Stimulated activated effector memory CD8-positive, alpha-beta T cell treated with anti-CD3 and anti-CD28 coated beads, Interleukin-12 subunit alpha, Interleukin-12 subunit beta, amount 100 ng/mL, for 72 hours (primary cell): ENCODE measurements around the gene DTD1.

Source experiments
- ATAC-seq: fragments of 150-1000 bp; cut with Tn5 transposase; 2 replicates; pipeline ENCODE4 v1.10.0; 2021
- DNase-seq, 2 donors: peaks; one replicate each; pipeline ENCODE4 v3.0.0; 2021 to 2022; ENCODE audit warnings: low spot score in 2 of 2
- H3K27ac Mint-ChIP-seq: one replicate; pipeline ENCODE4 v1.8.0; 2022; ENCODE audit warnings: mild to moderate bottlenecking, mixed read lengths
- H3K36me3 Mint-ChIP-seq: one replicate; pipeline ENCODE4 v1.8.0; 2022; ENCODE audit warnings: mild to moderate bottlenecking, mixed read lengths
- H3K4me1 Mint-ChIP-seq: one replicate; pipeline ENCODE4 v1.8.0; 2022; ENCODE audit warnings: mixed read lengths
- H3K4me3 Mint-ChIP-seq: one replicate; pipeline ENCODE4 v1.8.0; 2022; ENCODE audit warnings: mild to moderate bottlenecking, mixed read lengths
- H3K9me3 Mint-ChIP-seq: one replicate; pipeline ENCODE4 v1.8.0; 2022; ENCODE audit warnings: mixed read lengths

Gene DTD1

DNA sequence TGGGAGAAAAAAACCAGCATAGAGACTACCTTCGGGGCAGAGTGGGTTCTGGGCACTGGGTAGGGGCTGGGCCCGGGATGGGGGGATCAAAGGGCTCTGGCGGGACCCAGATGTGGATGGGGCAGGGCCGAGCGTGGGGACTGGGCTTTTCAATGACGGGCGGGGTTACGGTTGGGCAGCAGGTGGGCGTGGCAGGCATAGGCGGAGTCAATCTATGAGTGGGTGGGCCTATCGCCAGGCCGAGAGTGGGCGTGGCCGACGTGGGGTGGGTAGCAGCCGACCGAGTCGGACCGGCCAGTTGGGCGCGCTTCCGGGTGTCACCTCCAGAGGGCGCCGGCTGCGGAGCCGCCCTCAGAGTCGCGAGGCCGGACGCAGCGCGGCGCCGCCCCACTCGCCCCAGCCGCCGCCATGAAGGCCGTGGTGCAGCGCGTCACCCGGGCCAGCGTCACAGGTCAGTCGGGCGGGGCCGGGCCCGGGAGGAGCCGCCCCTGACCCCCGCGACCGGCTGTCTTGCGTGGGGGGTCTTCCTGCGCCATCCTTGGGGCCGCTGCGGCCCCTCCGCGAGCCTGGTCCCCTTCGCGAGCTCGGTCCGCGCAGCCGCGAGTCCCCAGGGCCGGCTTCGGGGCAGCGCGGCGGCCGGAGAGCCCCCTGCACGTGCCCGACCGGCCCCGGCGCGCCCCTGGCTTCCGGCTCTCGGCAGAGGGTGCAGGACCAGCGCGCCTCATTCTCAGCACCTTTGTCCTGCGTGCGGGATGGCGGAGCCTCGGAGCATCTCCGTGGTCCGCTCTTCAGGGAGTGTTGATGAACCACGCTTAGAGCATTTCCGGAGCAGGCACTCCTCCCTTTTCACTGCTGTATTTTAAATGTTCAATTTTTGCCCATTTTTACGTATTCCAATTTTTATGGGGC is at the start of gene DTD1:
Gene DTD1, plus strand, starts transcription at position 390 of the 909 bp plus-strand sequence. Its CDS starts 19 bp downstream, at position 409.
- Mint-ChIP-seq H3K27ac (peak within 1 kb of the TSS; percentile 60), H3K4me1 (peaks cover 19% of the 10 kb centered on the region), H3K9me3 (no peaks in the 10 kb centered on the region), H3K4me3 (peak within 1 kb of the TSS; percentile 74), H3K36me3 (no peaks in the 10 kb centered on the region)
- DNase-seq (peak; percentile 98 to 99), ATAC-seq (peak; percentile 95)

- DNase-seq: no peak
- Mint-ChIP-seq H3K27ac (peak overlapping the region; percentile 35), H3K36me3 (peaks cover 99% of the 10 kb centered on the region)
Measured at GRCh38 chr20:18541741-18542140, 46.1 kb upstream of the DTD1 start.

DNA sequence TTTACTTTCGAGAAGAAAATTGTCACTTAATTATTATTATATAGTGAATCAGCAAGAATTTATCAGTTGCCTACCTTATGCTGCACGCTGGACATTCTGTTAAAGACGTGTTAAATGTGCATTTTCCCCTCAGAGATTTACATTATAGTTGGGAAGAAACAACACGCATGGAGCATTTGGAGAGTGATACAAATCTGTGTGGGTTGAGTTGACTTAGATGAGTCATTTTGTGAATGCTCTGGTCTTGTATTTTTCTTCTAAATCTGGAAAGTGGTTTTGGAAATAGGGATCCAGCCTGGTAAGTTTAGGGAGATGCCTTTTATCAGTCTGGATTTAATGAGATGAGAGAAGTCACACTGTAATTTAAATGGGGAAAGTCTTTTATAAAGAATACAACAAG is 44.6 kb upstream of the DTD1 start:
- Mint-ChIP-seq H3K36me3 (peaks cover 99% of the 10 kb centered on the region), H3K4me3 (no peak overlapping the region), H3K4me1 (no peaks in the 10 kb centered on the region), H3K27ac (peak overlapping the region; percentile 65), H3K9me3 (no peaks in the 10 kb centered on the region)
- no peak for ATAC-seq
- DNase-seq: no peak

More at GRCh38 chr20:18541741-18542140, 46.1 kb upstream of the DTD1 start:
- no peaks in the 10 kb centered on the region for H3K4me1 Mint-ChIP-seq
- no peak for ATAC-seq
- H3K4me3 Mint-ChIP-seq: no peak overlapping the region
- H3K9me3 Mint-ChIP-seq: no peaks in the 10 kb centered on the region

- no peak overlapping the region for H3K27ac Mint-ChIP-seq
- no peak for ATAC-seq
Measured at GRCh38 chr20:18543932-18544331, 43.9 kb upstream of the DTD1 start.

DNA sequence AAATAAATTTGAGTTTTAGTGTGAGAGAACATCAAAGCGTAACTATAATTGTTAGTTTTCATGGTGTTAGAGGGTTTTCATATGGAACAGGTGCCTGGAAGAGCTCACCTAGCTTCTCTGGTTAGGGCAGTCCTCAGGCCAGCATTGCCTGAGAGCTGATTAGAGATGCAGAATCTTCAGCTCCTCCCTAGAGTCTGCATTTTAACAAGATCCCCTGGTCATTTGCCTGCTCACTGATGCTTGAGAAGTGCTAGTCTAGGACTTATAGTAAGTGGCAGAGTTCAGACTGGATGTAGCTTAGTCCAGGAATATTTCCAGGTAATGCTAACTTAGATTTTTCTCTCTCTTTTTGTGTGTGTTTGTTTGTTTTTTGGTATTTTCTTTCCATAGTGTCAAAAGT is 42.3 kb upstream of the DTD1 start:
- no peak overlapping the region for H3K4me3 Mint-ChIP-seq
- no peaks in the 10 kb centered on the region for H3K9me3 Mint-ChIP-seq
- ATAC-seq: no peak
- no peak for DNase-seq
- no peak overlapping the region for H3K27ac Mint-ChIP-seq
- peaks cover 99% of the 10 kb centered on the region for H3K36me3 Mint-ChIP-seq
- no peaks in the 10 kb centered on the region for H3K4me1 Mint-ChIP-seq

More at GRCh38 chr20:18543932-18544331, 43.9 kb upstream of the DTD1 start:
- DNase-seq: no peak
- Mint-ChIP-seq H3K36me3 (peaks cover 99% of the 10 kb centered on the region), H3K4me3 (no peak overlapping the region), H3K4me1 (no peaks in the 10 kb centered on the region), H3K9me3 (no peaks in the 10 kb centered on the region)

DNA sequence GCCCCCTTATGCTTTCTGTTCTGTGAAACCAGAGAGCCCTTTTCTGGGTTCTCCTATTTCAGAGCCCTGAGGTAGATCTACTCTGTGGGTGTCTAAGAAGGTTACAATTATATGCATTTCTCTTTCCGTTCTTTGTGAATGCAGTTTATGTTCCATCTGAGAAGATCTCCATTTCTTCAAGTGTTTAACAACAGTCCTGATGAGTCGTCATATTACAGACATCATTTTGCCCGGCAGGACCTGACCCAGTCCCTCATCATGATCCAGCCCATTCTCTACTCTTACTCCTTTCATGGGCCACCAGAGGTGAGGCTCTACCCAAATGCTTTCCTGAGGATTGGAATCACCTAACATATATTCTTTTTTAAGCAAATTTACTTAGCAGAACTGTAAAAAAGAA is 39.4 kb upstream of the DTD1 start:
- H3K36me3 Mint-ChIP-seq: peaks cover 99% of the 10 kb centered on the region
- no peak for ATAC-seq

GRCh38 chr20:18553746-18554145 is 34.1 kb upstream of the DTD1 start:
- Mint-ChIP-seq H3K9me3 (no peaks in the 10 kb centered on the region), H3K4me3 (no peak overlapping the region), H3K27ac (no peak overlapping the region), H3K36me3 (peaks cover 99% of the 10 kb centered on the region), H3K4me1 (no peaks in the 10 kb centered on the region)
- no peak for ATAC-seq
- no peak for DNase-seq

More for the DNA sequence above, 39.4 kb upstream of the DTD1 start:
- no peak for DNase-seq
- Mint-ChIP-seq H3K4me1 (no peaks in the 10 kb centered on the region), H3K9me3 (no peaks in the 10 kb centered on the region), H3K27ac (no peak overlapping the region), H3K4me3 (no peak overlapping the region)

GRCh38 chr20:18566892-18567738 is 20.7 kb upstream of the DTD1 start, which contains the start of gene SMIM26:
Gene SMIM26 (plus strand): TSS chr20:18567432. CDS start chr20:18567479, 47 bp downstream.
- peak within 1 kb of the TSS; percentile 82 for H3K4me3 Mint-ChIP-seq
- ATAC-seq: peak; percentile 100
- H3K4me1 Mint-ChIP-seq: peaks cover 17% of the 10 kb centered on the region
- H3K36me3 Mint-ChIP-seq: peaks cover 51% of the 10 kb centered on the region
- DNase-seq: peak; percentile 80 to 96
- H3K9me3 Mint-ChIP-seq: peaks cover 3% of the 10 kb centered on the region
- peak within 1 kb of the TSS; percentile 96 for H3K27ac Mint-ChIP-seq

- peaks cover 45% of the 10 kb centered on the region for H3K36me3 Mint-ChIP-seq
- peaks cover 17% of the 10 kb centered on the region for H3K4me1 Mint-ChIP-seq
- no peak for DNase-seq
- peak overlapping the region; percentile 96 for H3K27ac Mint-ChIP-seq
- peak; percentile 12 for ATAC-seq
- H3K4me3 Mint-ChIP-seq: peak overlapping the region; percentile 82
- H3K9me3 Mint-ChIP-seq: peaks cover 3% of the 10 kb centered on the region
Measured at GRCh38 chr20:18567739-18568091, 20.1 kb upstream of the DTD1 start.

DNA sequence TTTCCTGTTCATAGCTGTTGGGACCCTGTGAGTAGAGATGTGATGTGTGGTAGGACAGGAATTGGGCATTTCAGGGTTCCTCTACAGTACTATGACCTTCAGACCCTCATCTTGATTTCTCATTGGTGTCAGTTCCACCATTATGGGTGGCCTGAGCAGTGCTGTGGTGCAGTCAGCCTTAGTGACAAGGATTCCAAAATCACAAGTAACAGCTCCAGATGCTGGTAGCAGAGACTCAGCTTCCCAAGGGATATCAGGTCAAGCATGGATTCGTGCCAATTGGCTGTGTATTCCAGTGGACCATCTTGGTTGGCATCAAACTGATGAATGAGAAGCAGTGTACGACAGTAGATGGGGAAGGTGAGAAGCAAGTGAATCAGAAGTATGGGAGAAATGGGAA is 16.8 kb upstream of the DTD1 start:
- H3K36me3 Mint-ChIP-seq: peaks cover 41% of the 10 kb centered on the region
- peaks cover 17% of the 10 kb centered on the region for H3K4me1 Mint-ChIP-seq
- no peak for DNase-seq
- peaks cover 3% of the 10 kb centered on the region for H3K9me3 Mint-ChIP-seq
- no peak overlapping the region for H3K4me3 Mint-ChIP-seq
- no peak overlapping the region for H3K27ac Mint-ChIP-seq
- no peak for ATAC-seq

- DNase-seq (no peak), ATAC-seq (no peak)
- Mint-ChIP-seq H3K36me3 (peaks cover 39% of the 10 kb centered on the region), H3K27ac (no peak overlapping the region), H3K9me3 (peaks cover 3% of the 10 kb centered on the region), H3K4me3 (no peak overlapping the region), H3K4me1 (peaks cover 15% of the 10 kb centered on the region)
Measured at GRCh38 chr20:18571578-18571977, 16.3 kb upstream of the DTD1 start.

- H3K4me3 Mint-ChIP-seq: no peak overlapping the region
- no peaks in the 10 kb centered on the region for H3K4me1 Mint-ChIP-seq
- DNase-seq (no peak), ATAC-seq (no peak)
- no peaks in the 10 kb centered on the region for H3K36me3 Mint-ChIP-seq
- no peaks in the 10 kb centered on the region for H3K9me3 Mint-ChIP-seq
- H3K27ac Mint-ChIP-seq: no peak overlapping the region
Measured at GRCh38 chr20:18577942-18578341, 9.9 kb upstream of the DTD1 start.

DNA sequence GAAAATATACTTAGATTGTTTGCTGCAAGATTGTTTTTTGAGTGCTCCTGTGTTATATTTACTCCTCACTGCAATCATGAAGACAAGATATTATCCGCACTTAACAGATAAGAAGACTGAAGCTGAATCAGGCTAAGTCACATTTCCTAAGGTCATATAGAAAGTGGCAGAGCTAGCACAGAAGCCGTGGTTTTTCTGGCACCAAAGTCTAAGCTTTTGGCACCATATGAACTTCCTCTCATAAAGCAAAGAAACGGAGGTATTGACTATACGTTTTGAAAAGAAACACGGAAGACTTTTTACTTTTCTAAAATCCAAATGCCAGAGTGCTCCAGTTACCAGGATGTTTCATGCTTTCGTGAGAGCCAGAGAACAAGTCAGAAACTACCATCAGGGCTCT is 9.3 kb upstream of the DTD1 start:
- DNase-seq (no peak), ATAC-seq (no peak)
- H3K9me3 Mint-ChIP-seq: no peaks in the 10 kb centered on the region
- no peaks in the 10 kb centered on the region for H3K36me3 Mint-ChIP-seq
- no peak overlapping the region for H3K27ac Mint-ChIP-seq
- H3K4me3 Mint-ChIP-seq: no peak overlapping the region
- no peaks in the 10 kb centered on the region for H3K4me1 Mint-ChIP-seq

DNA sequence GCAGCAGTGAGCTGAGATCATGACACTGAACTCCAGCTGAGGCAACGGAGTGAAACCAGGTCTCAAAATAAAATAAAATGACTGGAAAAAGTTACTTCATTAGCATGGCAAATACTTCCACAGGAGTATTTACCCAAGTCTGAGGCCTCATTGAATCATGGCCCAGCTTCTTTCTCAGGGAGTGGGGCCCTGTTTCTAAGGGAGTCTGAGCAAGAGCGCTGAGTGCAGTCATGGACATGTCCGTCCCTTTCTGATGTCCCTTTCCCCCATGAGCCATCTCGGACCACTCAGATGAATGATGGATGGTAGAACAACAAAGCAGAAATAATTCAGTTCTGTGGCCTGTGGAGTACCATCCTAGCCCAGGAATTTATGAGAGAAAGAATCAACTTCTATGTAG is 7.8 kb upstream of the DTD1 start:
- Mint-ChIP-seq H3K36me3 (no peaks in the 10 kb centered on the region), H3K4me1 (no peaks in the 10 kb centered on the region), H3K4me3 (no peak overlapping the region), H3K9me3 (no peaks in the 10 kb centered on the region), H3K27ac (no peak overlapping the region)
- DNase-seq: no peak
- ATAC-seq: no peak

- no peak overlapping the region for H3K4me3 Mint-ChIP-seq
- peaks cover 19% of the 10 kb centered on the region for H3K4me1 Mint-ChIP-seq
- H3K36me3 Mint-ChIP-seq: no peaks in the 10 kb centered on the region
- peak in 1 of 2 donors; percentile 29 for DNase-seq
- no peak for ATAC-seq
- H3K27ac Mint-ChIP-seq: no peak overlapping the region
- no peaks in the 10 kb centered on the region for H3K9me3 Mint-ChIP-seq
Measured at GRCh38 chr20:18585134-18585533, 2.7 kb upstream of the DTD1 start.
